Urinary bladder (tissue), 4 donors: ENCODE results near the gene TRIM44. TPM values are rescaled to one million over a fixed set of nuclear protein-coding genes. Genes with fewer than 3 reads are reported as not detected.

Source experiments
- DNase-seq: peaks from one replicate; pipeline ENCODE4 v3.0.0-alpha.2; 2015; ENCODE audit errors: extremely low spot score
- H3K27ac ChIP-seq: one replicate; pipeline ENCODE4 v1.5.1; 2013; ENCODE audit warnings: low read depth, mild to moderate bottlenecking, moderate library complexity
- H3K36me3 ChIP-seq: one replicate; pipeline ENCODE4 v1.6.1; 2013; ENCODE audit warnings: mild to moderate bottlenecking, moderate library complexity; ENCODE audit not compliant: insufficient read depth
- H3K4me1 ChIP-seq: one replicate; pipeline ENCODE4 v1.6.1; 2013; ENCODE audit warnings: mild to moderate bottlenecking, moderate library complexity; ENCODE audit not compliant: insufficient read depth
- H3K4me3 ChIP-seq: one replicate; pipeline ENCODE4 v1.5.1; 2013; ENCODE audit warnings: low read depth, low read length
- WGBS: extraction: QIAGEN DNeasy Blood & Tissue Kit; methylation state at CpG from one replicate; pipeline ENCODE4 v1.1.7; 2013; 5-methylcytosine and 5-hydroxymethylcytosine counted together
- polyA plus RNA-seq: library from polyadenylated mRNA; stranded (reverse); fragments of 200-250 nt; gene quantifications from one replicate; pipeline ENCODE4 v1.2.3, GENCODE V29; 2013
- total RNA-seq: library from RNA; depleted of rRNA; stranded (reverse); fragments of >200 nt; gene quantifications from one replicate; pipeline ENCODE4 v1.2.3, GENCODE V29; 2014
- donor health status: healthy with polysubstance abuse.
- donor health status: healthy.

TRIM44 gene
- total and polyA plus RNA-seq, 2 donors, result 16.0 to 24.3 TPM

- Histone ChIP-seq H3K4me3 (no peak overlapping the region), H3K27ac (no peak overlapping the region), H3K4me1 (no peaks in the 10 kb centered on the region), H3K36me3 (peaks cover 1% of the 10 kb centered on the region)
- no peak for DNase-seq
- 88% methylated on average over 2 of the region's 2 CpGs for WGBS
Observed at GRCh38 chr11:35811783-35812182, 149.2 kb downstream of the TRIM44 start.

- no peak overlapping the region for H3K4me3 ChIP-seq
- 37% methylated on average over 4 of the region's 4 CpGs for WGBS
- H3K4me1 ChIP-seq, result no peaks in the 10 kb centered on the region
- H3K27ac ChIP-seq, result no peak overlapping the region
- DNase-seq, result peak; percentile 45
- no peaks in the 10 kb centered on the region for H3K36me3 ChIP-seq
Observed at GRCh38 chr11:35812828-35813227, 150.3 kb downstream of the TRIM44 start.

GRCh38 chr11:35814081-35814695, 151.6 kb downstream of the TRIM44 start:
- DNase-seq, result no peak
- Histone ChIP-seq H3K36me3 (no peaks in the 10 kb centered on the region), H3K4me3 (no peak overlapping the region), H3K27ac (no peak overlapping the region), H3K4me1 (no peaks in the 10 kb centered on the region)
- WGBS, result 88% methylated on average over 7 of the region's 7 CpGs

- 58% methylated on average over 3 of the region's 3 CpGs for WGBS
- H3K4me3 ChIP-seq, result no peak overlapping the region
- no peak for DNase-seq
- no peak overlapping the region for H3K27ac ChIP-seq
- H3K4me1 ChIP-seq, result no peaks in the 10 kb centered on the region
- no peaks in the 10 kb centered on the region for H3K36me3 ChIP-seq
Observed at GRCh38 chr11:35814720-35815305, 152.2 kb downstream of the TRIM44 start.

GRCh38 chr11:35815556-35816315, 153.2 kb downstream of the TRIM44 start:
- 79% methylated on average over 5 of the region's 5 CpGs for WGBS
- no peak overlapping the region for H3K27ac ChIP-seq

GRCh38 chr11:35820614-35821013, 158.0 kb downstream of the TRIM44 start:
- H3K4me1 ChIP-seq, result no peaks in the 10 kb centered on the region
- no peaks in the 10 kb centered on the region for H3K36me3 ChIP-seq
- WGBS, result 87% methylated on average over 5 of the region's 5 CpGs
- H3K27ac ChIP-seq, result no peak overlapping the region
- H3K4me3 ChIP-seq, result no peak overlapping the region
- DNase-seq, result no peak

More at GRCh38 chr11:35815556-35816315, 153.2 kb downstream of the TRIM44 start:
- DNase-seq, result peak; percentile 45
- Histone ChIP-seq H3K36me3 (no peaks in the 10 kb centered on the region), H3K4me1 (no peaks in the 10 kb centered on the region), H3K4me3 (no peak overlapping the region)

- no peak overlapping the region for H3K4me3 ChIP-seq
- H3K36me3 ChIP-seq, result no peaks in the 10 kb centered on the region
- 72% methylated on average over 2 of the region's 2 CpGs for WGBS
- H3K4me1 ChIP-seq, result no peaks in the 10 kb centered on the region
- no peak overlapping the region for H3K27ac ChIP-seq
- DNase-seq, result no peak
Observed at GRCh38 chr11:35822815-35823495, 160.4 kb downstream of the TRIM44 start.

- DNase-seq, result no peak
- Histone ChIP-seq H3K27ac (no peak overlapping the region), H3K4me1 (no peaks in the 10 kb centered on the region), H3K36me3 (no peaks in the 10 kb centered on the region), H3K4me3 (no peak overlapping the region)
- WGBS, result 90% methylated on average over 10 of the region's 10 CpGs
Observed at GRCh38 chr11:35823742-35824298, 161.2 kb downstream of the TRIM44 start.

- Histone ChIP-seq H3K27ac (no peak overlapping the region), H3K4me3 (no peak overlapping the region), H3K36me3 (no peaks in the 10 kb centered on the region), H3K4me1 (no peaks in the 10 kb centered on the region)
- DNase-seq, result no peak
- WGBS, result 66% methylated on average over 1 of the region's 1 CpG
Observed at GRCh38 chr11:35825386-35825785, 162.8 kb downstream of the TRIM44 start.

GRCh38 chr11:35826006-35826405, 163.4 kb downstream of the TRIM44 start:
- Histone ChIP-seq H3K27ac (no peak overlapping the region), H3K4me1 (no peaks in the 10 kb centered on the region), H3K36me3 (no peaks in the 10 kb centered on the region), H3K4me3 (no peak overlapping the region)
- DNase-seq, result no peak
- 87% methylated on average over 5 of the region's 5 CpGs for WGBS

GRCh38 chr11:35826949-35827348, 164.4 kb downstream of the TRIM44 start:
- no peaks in the 10 kb centered on the region for H3K36me3 ChIP-seq
- WGBS, result 66% methylated on average over 4 of the region's 4 CpGs

GRCh38 chr11:35836205-35836604, 173.6 kb downstream of the TRIM44 start:
- no peak overlapping the region for H3K27ac ChIP-seq
- 83% methylated on average over 4 of the region's 4 CpGs for whole genome bisulfite sequencing
- DNase-seq, result no peak
- no peak overlapping the region for H3K4me3 ChIP-seq
- H3K4me1 ChIP-seq, result no peaks in the 10 kb centered on the region
- no peaks in the 10 kb centered on the region for H3K36me3 ChIP-seq

More at GRCh38 chr11:35826949-35827348, 164.4 kb downstream of the TRIM44 start:
- no peaks in the 10 kb centered on the region for H3K4me1 ChIP-seq
- H3K4me3 ChIP-seq, result no peak overlapping the region
- DNase-seq, result no peak
- H3K27ac ChIP-seq, result no peak overlapping the region

- DNase-seq, result no peak
- H3K27ac ChIP-seq, result no peak overlapping the region
- no peaks in the 10 kb centered on the region for H3K4me1 ChIP-seq
- no peak overlapping the region for H3K4me3 ChIP-seq
- WGBS, result 58% methylated on average over 3 of the region's 3 CpGs
- no peaks in the 10 kb centered on the region for H3K36me3 ChIP-seq
Observed at GRCh38 chr11:35838071-35838470, 175.5 kb downstream of the TRIM44 start.
